Endothelial cell of umbilical vein (primary cell): ENCODE results near the gene WARS2.

Experiments
- CTCF ChIP-seq, 2 donors: IDR thresholded peaks; 1 replicate in 1 of 2; 2 replicates in 1 of 2; pipeline ENCODE4 v1.5.1; 2011; ENCODE audit warnings: low read length in 2 of 2, mild to moderate bottlenecking in 2 of 2, moderate library complexity in 2 of 2, control low read depth in 1 of 2, inconsistent platforms in 1 of 2, low read depth in 1 of 2; ENCODE audit not compliant: insufficient read depth in 1 of 2; ENCODE audit errors: extremely low read depth in 1 of 2
- MYC ChIP-seq: IDR thresholded peaks from one replicate; pipeline ENCODE4 v1.6.1; 2011; ENCODE audit warnings: mild to moderate bottlenecking, low read depth, low read length

DNA sequence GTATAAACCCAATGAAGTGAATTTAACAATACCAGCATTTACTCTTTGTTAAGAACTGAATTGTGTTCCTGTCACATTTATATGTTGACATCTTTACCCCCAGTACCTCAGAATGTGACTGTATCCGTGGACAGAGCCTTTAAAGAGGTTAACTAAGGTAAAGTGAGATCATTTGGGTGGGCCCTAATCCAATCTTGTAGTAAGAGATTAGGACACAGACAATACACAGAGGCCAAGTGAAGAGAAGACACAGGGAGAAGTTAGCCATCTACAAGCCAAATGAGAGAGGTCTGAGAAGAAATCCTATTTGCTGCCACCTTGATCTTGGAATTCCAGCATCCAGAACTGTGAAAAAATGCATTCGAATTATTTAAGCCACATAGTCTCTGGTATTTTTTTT is 22.9 kb upstream of the WARS2 start:
- TF ChIP-seq CTCF (IDR thresholded peaks at IDR 0.05; ENCODE audit: extremely low read depth in 1 of 2, insufficient read depth in 1 of 2, low read depth in 1 of 2, low read length in 2 of 2) (no peak), MYC (no peak)
